Right lobe of liver (tissue), 4 donors: Measurements from ENCODE around the gene KLK11.

Source experiments
- CTCF ChIP-seq, 4 donors: fragments of 200-600 bp in 3 of 4; fragments of 450-650 bp in 1 of 4; IDR thresholded peaks; one replicate each; pipeline versions ENCODE4 v1.5.1 to v1.8.0; 2016 to 2022; ENCODE audit warnings: antibody characterized with exemption in 4 of 4, mild to moderate bottlenecking in 2 of 4
- POLR2A ChIP-seq: fragments of 450-650 bp; IDR thresholded peaks from one replicate; pipeline ENCODE4 v1.6.1; 2017; ENCODE audit warnings: antibody characterized with exemption, mild to moderate bottlenecking
- donor health status: DM: no; HTN: no; CAD: no.
- donor health status: DM: no; HTN: no; CAD: no.
- donor health status: DM: no; HTN: yes; CAD: no.

DNA sequence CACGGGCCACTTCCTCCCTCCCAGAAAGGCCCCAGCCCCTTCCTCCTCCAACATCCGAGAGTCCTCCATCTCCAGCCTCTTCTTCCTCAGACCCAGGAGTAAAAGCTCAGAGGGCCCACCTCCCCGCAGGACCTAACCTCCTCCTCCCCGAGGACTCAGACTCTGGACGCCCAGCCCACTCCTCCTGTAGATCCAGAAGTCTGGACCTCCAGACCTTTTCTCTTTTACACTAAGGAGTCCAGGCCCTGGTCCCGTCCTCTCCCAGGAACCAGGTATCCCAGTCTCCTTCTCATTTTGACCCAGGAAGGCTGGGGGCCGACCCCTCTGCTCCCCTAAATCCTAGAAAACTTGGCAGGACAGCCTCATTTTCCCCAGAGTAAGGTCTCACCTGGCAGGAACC lies 23.1 kb downstream of the KLK11 start:
- TF ChIP-seq CTCF (IDR thresholded peaks at IDR 0.05) (no peak), POLR2A (no peak)
